RWPE1 (cell line): Measurements from ENCODE around the gene KHDC4.

Experiments used
- CTCF ChIA-PET: fragments of 350-600 bp; sonication (Branson Sonifier 250); formaldehyde crosslinking; extraction: SDS; loops from one replicate; lab custom pipeline; 2021; lab: Yijun Ruan, JAX
- POLR2A ChIA-PET: fragments of 400-600 bp; formaldehyde crosslinking; extraction: SDS; loops from one replicate; lab custom pipeline; 2020; ENCODE audit warnings: antibody characterized with exemption; ENCODE audit not compliant: low non-redundant PET; lab: Yijun Ruan, JAX
- DNase-seq: peaks from one replicate; pipeline ENCODE4 v3.0.0; 2012; ENCODE audit warnings: low spot score
- H3K27ac ChIP-seq: fragments of 450-650 bp; 2 replicates; pipeline ENCODE4 v1.5.1; 2017
- CTCF ChIP-seq: fragments of 450-650 bp; conservative IDR thresholded peaks from 2 replicates; pipeline ENCODE4 v1.5.1; 2017; ENCODE audit warnings: low read depth, mild to moderate bottlenecking

The KHDC4 gene

GRCh38 chr1:155929057-155929456, 5.2 kb downstream of the KHDC4 start:
- no peak for TF ChIP-seq CTCF
- ChIA-PET CTCF (no interaction called here), POLR2A (no interaction called here)
- H3K27ac ChIP-seq = no peak overlapping the region
- no peak for DNase-seq

- no peak overlapping the region for H3K27ac ChIP-seq
- ChIA-PET POLR2A (no interaction called here), CTCF (no interaction called here)
- DNase-seq = no peak
- no peak for TF ChIP-seq CTCF
Measured at GRCh38 chr1:155925506-155925905, 8.7 kb downstream of the KHDC4 start.

GRCh38 chr1:155920717-155921116, 13.5 kb downstream of the KHDC4 start:
- ChIA-PET CTCF (no interaction called here), POLR2A (no interaction called here)
- no peak for DNase-seq
- H3K27ac ChIP-seq = no peak overlapping the region
- no peak for TF ChIP-seq CTCF

GRCh38 chr1:155919801-155920200, 14.4 kb downstream of the KHDC4 start:
- CTCF ChIA-PET = no interaction called here

GRCh38 chr1:155918660-155919059, 15.6 kb downstream of the KHDC4 start:
- TF ChIP-seq CTCF = no peak
- no peak for DNase-seq
- ChIA-PET CTCF (interaction anchor here (0.7 kb wide), 1 partner anchor 23 kb away, joined by 4 read pairs; no protein-coding TSS in a partner anchor), POLR2A (no interaction called here)
- H3K27ac ChIP-seq = no peak overlapping the region

More at GRCh38 chr1:155919801-155920200, 14.4 kb downstream of the KHDC4 start:
- POLR2A ChIA-PET = interaction anchor here (0.7 kb wide), 1 partner anchor 359 kb away, joined by 3 read pairs; no protein-coding TSS in a partner anchor
- H3K27ac ChIP-seq = no peak overlapping the region
- no peak for DNase-seq
- no peak for TF ChIP-seq CTCF

GRCh38 chr1:155913969-155914757, 20.1 kb downstream of the KHDC4 start:
- TF ChIP-seq CTCF = no peak
- ChIA-PET POLR2A (no interaction called here), CTCF (no interaction called here)
- no peak for DNase-seq
- H3K27ac ChIP-seq = no peak overlapping the region
